Measurements from ENCODE around the gene THEM4. TPM values are rescaled to one million over a fixed set of nuclear protein-coding genes. Genes with fewer than 3 reads are reported as not detected.

Gene THEM4
- total and polyA plus RNA-seq, 2 of the 8 experiments (the other 6 are each of a cell fraction or from before 2014, with no cell fraction given) = 9.9 to 11.2 TPM

- Histone ChIP-seq H2BK15ac (ENCODE audit: low read length) (no peak overlapping the region), H3K56ac (replicated peaks; ENCODE audit: insufficient read length, low read depth, low read length) (no peak overlapping the region), H4K8ac (ENCODE audit: extremely low read depth, insufficient read depth, low read length) (no peak overlapping the region), H4K5ac (ENCODE audit: insufficient read length, low read depth, low read length) (no peak overlapping the region), H3K4me2 (ENCODE audit: insufficient read depth in 1 of 2, low read depth in 2 of 2, low read length in 2 of 2) (no peak overlapping the region), H3K23ac (ENCODE audit: insufficient read length) (no peak overlapping the region), H2BK5ac (ENCODE audit: low read depth, low read length) (no peak overlapping the region), H3K4me1 (replicated peaks in 1 of 4; ENCODE audit: control insufficient read depth in 3 of 4, insufficient read depth in 4 of 4, low read length in 3 of 4) (no peaks in the 10 kb centered on the region), H2BK12ac (ENCODE audit: low read depth, low read length) (no peak overlapping the region), H2BK120ac (replicated peaks; ENCODE audit: low read depth, low read length) (no peak overlapping the region), H3K18ac (ENCODE audit: extremely low read depth, low read length) (no peak overlapping the region), H3K36me3 (ENCODE audit: control insufficient read depth in 2 of 4, insufficient read depth in 4 of 4, low read length in 3 of 4) (peaks cover 0 to 10% (median 1%) of the 10 kb centered on the region in 4 experiments; a peak in 5 of 8 replicates), H3K79me1 (ENCODE audit: low read depth, low read length) (no peaks in the 10 kb centered on the region), H4K91ac (replicated peaks; ENCODE audit: insufficient read length, low read length) (no peak overlapping the region), H3K27me3 (replicated peaks in 1 of 4; ENCODE audit: control insufficient read depth in 3 of 4, extremely low read depth in 1 of 4, insufficient read depth in 3 of 4, low read length in 3 of 4) (no peaks in the 10 kb centered on the region), H3K9me3 (ENCODE audit: insufficient read depth in 2 of 2, low read depth in 1 of 2, low read length in 1 of 2) (0 out of 4 replicates have a peak, but pooled peaks cover 0 to 5% of the 10 kb centered on the region in 2 experiments), H3K14ac (ENCODE audit: insufficient read length) (no peak overlapping the region), H3K4me3 (ENCODE audit: extremely low read depth in 1 of 4, insufficient read depth in 2 of 4, low read depth in 3 of 4, low read length in 4 of 4) (no peak overlapping the region), H3K9ac (replicated peaks in 1 of 4; ENCODE audit: extremely low read depth in 1 of 4, low read depth in 3 of 4, low read length in 3 of 4) (no peak overlapping the region), H2AFZ (ENCODE audit: low read length) (no peak overlapping the region), H2BK20ac (ENCODE audit: low read length) (no peak overlapping the region), H3K27ac (ENCODE audit: low read depth, low read length) (no peak overlapping the region), H3K79me2 (ENCODE audit: control insufficient read depth in 1 of 2, insufficient read depth in 2 of 2, low read length in 2 of 2) (no peaks in the 10 kb centered on the region), H3K4ac (replicated peaks; ENCODE audit: insufficient read length, low read depth, low read length) (no peak overlapping the region), H3K23me2 (ENCODE audit: low read depth, low read length) (no peaks in the 10 kb centered on the region), H2AK5ac (ENCODE audit: low read depth, low read length) (no peak overlapping the region), H4K20me1 (replicated peaks in 1 of 2; ENCODE audit: control insufficient read depth in 1 of 2, insufficient read depth in 2 of 2, low read length in 2 of 2) (no peaks in the 10 kb centered on the region)
- no peak for DNase-seq (ENCODE audit: low read depth in 1 of 2, low spot score in 2 of 2)
- CTCF ChIA-PET (ENCODE audit: partially characterized antibody) = interaction anchor here (0.7 to 4.6 kb wide), 13 partner anchors 9 to 123 kb away, joined by 3 to 55 read pairs (median 6); partner anchors contain the start of gene THEM4
- 90% methylated on average over 2 of the region's 2 CpGs; no CpG with 5 or more reads in 1 of the 2 experiments for WGBS, 2 experiments (ENCODE audit: extremely low coverage in 1 of 2, insufficient coverage in 1 of 2, insufficient read length in 1 of 2, insufficient replicate concordance in 2 of 2, low coverage in 1 of 2, low lambda C conversion rate in 2 of 2, missing lambda C conversion rate in 1 of 2)
- no peak for FAIRE-seq
- POLR2A ChIA-PET (ENCODE audit: partially characterized antibody) = no interaction called here
- TF ChIP-seq PHF8 (conservative IDR thresholded peaks at IDR 0.05; ENCODE audit: low read depth, low read length) = no peak
- TF ChIP-seq TAF1 (IDR thresholded peaks at IDR 0.05; ENCODE audit: low read depth, low read length) = no peak
- TF ChIP-seq ATF3 (IDR thresholded peaks at IDR 0.05; ENCODE audit: insufficient read depth, low read depth, low read length) = no peak
- TF ChIP-seq KDM4A (IDR thresholded peaks at IDR 0.05; ENCODE audit: low read depth, low read length, severe bottlenecking) = no peak
- TF ChIP-seq CTCF (IDR thresholded peaks at IDR 0.05; ENCODE audit: control extremely low read depth in 1 of 3, insufficient read depth in 1 of 3, low read depth in 1 of 3, low read length in 3 of 3) = peak in 1 of 3 experiments; percentile 17; a peak in 1 of 4 replicates
- no peak for TF ChIP-seq HDAC6 (IDR thresholded peaks at IDR 0.05; ENCODE audit: low read depth, low read length)
- TF ChIP-seq SP2 (IDR thresholded peaks at IDR 0.05; ENCODE audit: low read length) = no peak
- peak; percentile 54 for TF ChIP-seq RAD21 (IDR thresholded peaks at IDR 0.05 in 1 of 2, conservative IDR thresholded peaks at IDR 0.05 in 1 of 2; ENCODE audit: low read depth in 2 of 2, low read length in 2 of 2)
- TF ChIP-seq RNF2 (IDR thresholded peaks at IDR 0.05; ENCODE audit: borderline replicate concordance, low read depth, low read length, missing control alignments, poor library complexity, severe bottlenecking) = no peak
Observed at GRCh38 chr1:151888972-151889570, 20.2 kb downstream of the THEM4 start.
